Astrocyte (in vitro differentiated cells and primary cell): ENCODE data around the gene PKHD1.

ENCODE experiments used
- EZH2 ChIP-seq: IDR thresholded peaks from 2 replicates; pipeline ENCODE4 v1.6.1; 2012; ENCODE audit warnings: mild to moderate bottlenecking, low read length, inconsistent platforms; ENCODE audit not compliant: insufficient read depth
- TF ChIP-seq, protein P1 (sequence below): IDR thresholded peaks from 2 replicates; pipeline ENCODE4 v1.5.1; 2011; ENCODE audit warnings: low read depth, mild to moderate bottlenecking, inconsistent platforms, low read length, moderate library complexity; ENCODE audit not compliant: insufficient read depth

DNA sequence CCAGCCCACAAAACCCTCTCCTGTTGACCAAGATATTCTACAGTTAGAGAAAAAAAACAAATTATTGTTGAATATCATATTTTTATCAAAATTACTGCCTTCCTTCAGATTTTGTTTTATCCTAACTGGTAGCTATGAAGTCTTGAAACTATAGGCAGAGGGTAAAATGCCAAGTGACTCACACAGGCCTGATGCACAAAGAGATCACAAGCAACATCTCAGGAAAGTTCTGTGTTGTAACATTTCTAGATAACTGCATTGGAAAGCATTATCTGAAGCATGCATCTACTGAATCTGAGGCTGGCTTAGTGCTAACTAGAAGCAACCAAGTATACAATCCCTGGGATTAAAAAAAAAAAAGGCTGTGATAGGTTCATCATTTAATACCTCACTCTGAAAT, 134.2 kb downstream of the PKHD1 start:
- TF ChIP-seq, protein P1, sequence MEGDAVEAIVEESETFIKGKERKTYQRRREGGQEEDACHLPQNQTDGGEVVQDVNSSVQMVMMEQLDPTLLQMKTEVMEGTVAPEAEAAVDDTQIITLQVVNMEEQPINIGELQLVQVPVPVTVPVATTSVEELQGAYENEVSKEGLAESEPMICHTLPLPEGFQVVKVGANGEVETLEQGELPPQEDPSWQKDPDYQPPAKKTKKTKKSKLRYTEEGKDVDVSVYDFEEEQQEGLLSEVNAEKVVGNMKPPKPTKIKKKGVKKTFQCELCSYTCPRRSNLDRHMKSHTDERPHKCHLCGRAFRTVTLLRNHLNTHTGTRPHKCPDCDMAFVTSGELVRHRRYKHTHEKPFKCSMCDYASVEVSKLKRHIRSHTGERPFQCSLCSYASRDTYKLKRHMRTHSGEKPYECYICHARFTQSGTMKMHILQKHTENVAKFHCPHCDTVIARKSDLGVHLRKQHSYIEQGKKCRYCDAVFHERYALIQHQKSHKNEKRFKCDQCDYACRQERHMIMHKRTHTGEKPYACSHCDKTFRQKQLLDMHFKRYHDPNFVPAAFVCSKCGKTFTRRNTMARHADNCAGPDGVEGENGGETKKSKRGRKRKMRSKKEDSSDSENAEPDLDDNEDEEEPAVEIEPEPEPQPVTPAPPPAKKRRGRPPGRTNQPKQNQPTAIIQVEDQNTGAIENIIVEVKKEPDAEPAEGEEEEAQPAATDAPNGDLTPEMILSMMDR: no peak
- TF ChIP-seq EZH2: no peak
